B cell (primary cell): ENCODE measurements around the gene TALDO1. TPM values are rescaled to one million over a fixed set of nuclear protein-coding genes. Genes with fewer than 3 reads are reported as not detected.

ENCODE experiments used
- ATAC-seq: fragments of 200-7000 bp; cut with Tn5 transposase; one replicate; pipeline ENCODE4 v1.10.0; 2021; ENCODE audit warnings: low read depth, mild to moderate bottlenecking, moderate number of reproducible peaks, moderate library complexity
- CTCF ChIA-PET: fragments of 350-600 bp; sonication (Branson Sonifier 250); formaldehyde crosslinking; loops from one replicate; lab custom pipeline; 2021; ENCODE audit warnings: antibody characterized with exemption, inconsistent platforms; lab: Charles Lee
- POLR2A ChIA-PET: fragments of 350-600 bp; sonication (Branson Sonifier 250); formaldehyde crosslinking; loops from one replicate; lab custom pipeline; 2021; ENCODE audit warnings: antibody characterized with exemption; lab: Charles Lee
- DNase-seq: peaks from one replicate; pipeline ENCODE4 v3.0.0; 2013
- H2AFZ ChIP-seq: 2 replicates; pipeline ENCODE4 v1.6.1; 2012; ENCODE audit warnings: mild to moderate bottlenecking, low read depth, low read length; ENCODE audit not compliant: insufficient read depth, poor library complexity, severe bottlenecking
- H3K27ac ChIP-seq, 2 donors: 1 replicate in 1 of 2; 2 replicates in 1 of 2; pipeline ENCODE4 v1.5.1; 2012 to 2013; ENCODE audit warnings: low read length in 2 of 2, mild to moderate bottlenecking in 2 of 2, moderate library complexity in 1 of 2
- H3K27me3 ChIP-seq, 4 experiments: fragments of 200-600 bp in 1 of 4; sonication (generic) in 1 of 4; replicated peaks in 1 of 4; 1 replicate in 2 of 4; 2 replicates in 2 of 4; pipeline versions ENCODE4 v1.6.1 to v1.7.0; 2013 to 2016; ENCODE audit warnings: low read length in 3 of 4, mild to moderate bottlenecking in 2 of 4, mixed read lengths in 1 of 4, moderate library complexity in 1 of 4; ENCODE audit not compliant: insufficient read depth in 4 of 4, control insufficient read depth in 3 of 4; ENCODE audit errors: control extremely low read depth in 1 of 4
- H3K36me3 ChIP-seq, 2 experiments: replicated peaks in 1 of 2; 1 replicate in 1 of 2; 2 replicates in 1 of 2; pipeline versions ENCODE4 v1.6.1 to v1.7.1; 2013; ENCODE audit warnings: low read length in 1 of 2; ENCODE audit not compliant: insufficient read depth in 2 of 2, control insufficient read depth in 1 of 2; ENCODE audit errors: control extremely low read depth in 1 of 2, extremely low read depth in 1 of 2
- H3K4me1 ChIP-seq, 2 donors: fragments of 200-600 bp in 1 of 2; sonication (generic) in 1 of 2; 1 replicate in 1 of 2; 2 replicates in 1 of 2; pipeline versions ENCODE4 v1.5.1 to v1.6.1; 2013 to 2017; ENCODE audit warnings: low read length in 2 of 2; ENCODE audit not compliant: control insufficient read depth in 2 of 2, insufficient read depth in 2 of 2
- H3K4me2 ChIP-seq: replicated peaks from 2 replicates; pipeline ENCODE3; 2012; ENCODE audit warnings: mild to moderate bottlenecking, low read depth, low read length; ENCODE audit not compliant: poor library complexity, severe bottlenecking
- H3K4me3 ChIP-seq, 5 experiments: fragments of 200-600 bp in 1 of 5; sonication (generic) in 1 of 5; 1 replicate in 3 of 5; 2 replicates in 2 of 5; pipeline versions ENCODE4 v1.5.1 to v1.7.0; 2011 to 2016; ENCODE audit warnings: low read length in 4 of 5, mild to moderate bottlenecking in 4 of 5, low read depth in 2 of 5, control low read depth in 1 of 5, moderate library complexity in 1 of 5; ENCODE audit not compliant: insufficient read depth in 1 of 5; ENCODE audit errors: control extremely low read depth in 1 of 5, extremely low read depth in 1 of 5
- H3K79me2 ChIP-seq: fragments of 200-600 bp; sonication (generic); one replicate; pipeline ENCODE4 v1.6.0; 2016; ENCODE audit warnings: low read length; ENCODE audit not compliant: control insufficient read depth, insufficient read depth
- H3K9ac ChIP-seq: fragments of 200-600 bp; sonication (generic); 2 replicates; pipeline ENCODE4 v1.6.1; 2017; ENCODE audit warnings: mild to moderate bottlenecking, low read length, moderate library complexity
- H3K9me3 ChIP-seq, 3 donors: one replicate each; pipeline versions ENCODE4 v1.6.1 to v1.7.1; 2013; ENCODE audit warnings: low read length in 2 of 3; ENCODE audit not compliant: control insufficient read depth in 2 of 3, insufficient read depth in 1 of 3; ENCODE audit errors: control extremely low read depth in 1 of 3
- H4K20me1 ChIP-seq: 2 replicates; pipeline ENCODE4 v1.6.0; 2012; ENCODE audit warnings: mild to moderate bottlenecking, low read length; ENCODE audit not compliant: insufficient read depth, control insufficient read depth, poor library complexity, severe bottlenecking
- H3K27ac Mint-ChIP-seq: one replicate; pipeline ENCODE4 v1.8.0; 2021; ENCODE audit warnings: mixed read lengths
- H3K27me3 Mint-ChIP-seq: one replicate; pipeline ENCODE4 v1.8.0; 2021; ENCODE audit warnings: mixed read lengths
- H3K4me1 Mint-ChIP-seq: one replicate; pipeline ENCODE4 v1.8.0; 2021; ENCODE audit warnings: mixed read lengths
- H3K4me3 Mint-ChIP-seq: one replicate; pipeline ENCODE4 v1.8.0; 2021; ENCODE audit warnings: mixed read lengths
- H3K9me3 Mint-ChIP-seq: one replicate; pipeline ENCODE4 v1.8.0; 2022; ENCODE audit warnings: mixed read lengths; ENCODE audit not compliant: insufficient read depth
- CTCF ChIP-seq: fragments of 200-600 bp; IDR thresholded peaks from one replicate; pipeline ENCODE4 v1.8.0; 2022; ENCODE audit warnings: antibody characterized with exemption, mild to moderate bottlenecking
- EZH2 ChIP-seq: IDR thresholded peaks from 2 replicates; pipeline ENCODE4 v1.6.1; 2012; ENCODE audit warnings: borderline replicate concordance, low read depth, mild to moderate bottlenecking, moderate library complexity, low read length; ENCODE audit not compliant: insufficient read depth, poor library complexity, severe bottlenecking
- WGBS: methylation state at CpG from one replicate; pipeline ENCODE4 v1.1.5; 2013; ENCODE audit warnings: missing lambda C conversion rate; ENCODE audit not compliant: insufficient coverage; 5-methylcytosine and 5-hydroxymethylcytosine counted together
- intact Hi-C: fragments of 100-400 bp; cut with micrococcal nuclease; formaldehyde crosslinking; loops from one replicate; pipeline ENCODE4 v1.10.0; 2022
- polyA plus RNA-seq: library from polyadenylated mRNA; depleted of rRNA; stranded (reverse); fragments of >200 nt; gene quantifications from 2 replicates; pipeline ENCODE4 v1.2.3, GENCODE V29; 2012
- total RNA-seq, 2 donors: library from RNA; stranded (reverse); fragments of 120-200 nt in 1 of 2; gene quantifications; 1 replicate in 1 of 2; 2 replicates in 1 of 2; pipeline versions ENCODE4 v1.2.3 to v1.2.4, GENCODE V29; 2013 to 2022

The TALDO1 gene
- total and polyA plus RNA-seq, 2 donors (not counting 1 experiment from before 2014, with no cell fraction given) = 82.4 to 116 TPM

DNA sequence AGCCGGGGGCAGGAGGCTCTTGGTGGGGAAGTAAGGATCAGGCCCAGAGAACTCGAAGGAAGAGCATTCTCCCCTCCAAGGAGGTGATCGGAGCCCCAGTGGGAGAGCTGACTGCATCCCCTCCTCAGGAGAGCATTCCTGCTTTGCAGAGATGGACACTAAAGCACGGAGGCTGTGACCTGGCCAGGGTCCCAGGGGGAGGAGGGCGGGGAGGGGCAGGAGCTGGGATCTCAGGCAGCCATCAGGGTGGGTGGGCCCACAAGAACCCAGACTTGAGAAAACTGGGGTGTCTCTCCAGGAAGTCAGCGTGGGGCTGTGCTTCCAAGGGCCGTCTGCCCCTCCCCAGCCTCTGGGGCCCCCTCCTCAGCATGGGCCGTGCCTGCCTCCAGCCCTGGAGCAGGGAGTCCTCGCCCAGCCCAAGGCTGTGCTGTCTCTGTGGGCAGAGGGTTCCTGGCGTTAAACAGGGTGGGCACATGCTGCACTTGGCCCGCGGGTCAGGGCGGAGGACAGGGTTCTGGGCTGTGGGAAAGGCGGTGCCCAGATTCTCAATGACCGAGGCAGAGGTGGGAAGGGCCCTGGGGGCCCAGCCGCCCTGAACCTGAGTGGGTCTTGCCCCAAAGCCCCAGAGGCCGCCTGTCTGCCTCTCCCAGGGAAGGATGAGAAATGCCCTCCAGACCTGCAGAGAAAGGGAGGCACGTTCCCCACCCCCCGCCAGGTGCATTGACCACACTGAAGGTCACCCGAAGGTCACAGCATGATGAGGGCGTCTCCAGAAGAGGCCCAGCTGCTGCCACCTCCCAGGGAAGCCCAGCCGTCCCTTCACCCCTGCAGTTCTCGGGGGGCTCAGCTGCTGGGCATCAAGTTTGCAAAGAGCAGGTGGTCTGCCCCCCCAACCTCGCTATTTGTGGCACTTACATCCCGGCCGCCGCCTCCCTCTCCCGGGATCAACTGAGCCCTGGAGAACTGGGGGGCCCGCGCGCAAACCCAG, 42.0 kb downstream of the TALDO1 start:
- peaks cover 8% of the 10 kb centered on the region for H3K79me2 ChIP-seq
- intact Hi-C loops = no loop called here
- peak overlapping the region; percentile 37 for H3K4me2 ChIP-seq
- peaks cover 4% of the 10 kb centered on the region for H3K4me1 Mint-ChIP-seq
- H2AFZ ChIP-seq = no peak overlapping the region
- POLR2A ChIA-PET = no interaction called here
- no peak for DNase-seq
- H3K9me3 ChIP-seq = peaks cover 0 to 3% (median 0%) of the 10 kb centered on the region in 3 donors
- H3K27me3 Mint-ChIP-seq = no peaks in the 10 kb centered on the region
- WGBS = 52% methylated on average over 29 of the region's 31 CpGs
- ATAC-seq = no peak
- peaks cover 0 to 24% (median 5%) of the 10 kb centered on the region in 4 experiments for H3K27me3 ChIP-seq
- H3K4me1 ChIP-seq = peaks cover 10 to 20% of the 10 kb centered on the region in 2 donors
- H3K4me3 Mint-ChIP-seq = peak overlapping the region; percentile 16
- CTCF ChIA-PET = no interaction called here
- no peak overlapping the region for H3K27ac Mint-ChIP-seq
- H3K27ac ChIP-seq = no peak overlapping the region
- no peak overlapping the region for H3K9ac ChIP-seq
- H3K4me3 ChIP-seq = no peak overlapping the region
- H3K36me3 ChIP-seq = peaks cover 0 to 7% of the 10 kb centered on the region in 2 experiments
- TF ChIP-seq EZH2 = no peak
- TF ChIP-seq CTCF = no peak
- no peaks in the 10 kb centered on the region for H3K9me3 Mint-ChIP-seq
- peaks cover 37% of the 10 kb centered on the region for H4K20me1 ChIP-seq

DNA sequence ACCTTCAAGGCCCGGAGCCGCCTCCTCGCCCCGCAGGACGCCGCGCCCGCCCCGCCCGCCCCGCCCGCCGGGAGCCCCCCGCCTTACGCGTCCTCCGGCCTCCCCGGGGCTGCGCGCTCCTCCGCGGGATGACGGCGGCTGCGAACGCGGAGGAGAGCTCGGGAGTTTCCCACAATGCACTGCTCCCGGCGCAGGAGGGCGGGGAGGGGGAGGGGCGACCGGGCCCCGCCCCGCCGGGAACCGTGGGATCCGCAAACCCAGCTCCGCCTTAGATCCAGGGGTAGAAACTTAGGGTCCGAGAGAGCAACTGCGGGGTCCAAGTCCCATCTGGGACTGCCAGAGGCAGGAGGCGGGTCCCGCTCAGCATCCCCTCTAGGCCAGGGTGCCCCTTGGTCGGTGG, 42.7 kb downstream of the TALDO1 start, which contains the start of gene CEND1:
Gene CEND1, minus strand, starts transcription at position 148 of the 400 bp plus-strand sequence. CDS start 1,514 bp downstream, outside the sequence.
- peaks cover 15% of the 10 kb centered on the region for H3K79me2 ChIP-seq
- peaks cover 0 to 3% (median 0%) of the 10 kb centered on the region in 3 donors for H3K9me3 ChIP-seq
- H3K4me2 ChIP-seq = peak within 1 kb of the TSS; percentile 37
- H3K27ac ChIP-seq = no peak within 1 kb of the TSS
- intact Hi-C loops = loop anchor here (10.0 kb wide), 1 partner anchor 335 kb away; the partner anchor contains the start of gene PTDSS2
- 7% methylated on average over 41 of the region's 44 CpGs for WGBS
- ChIA-PET POLR2A (no interaction called here), CTCF (no interaction called here)
- H3K9ac ChIP-seq = no peak within 1 kb of the TSS
- H3K4me3 Mint-ChIP-seq = peak within 1 kb of the TSS; percentile 16
- no peak within 1 kb of the TSS for H2AFZ ChIP-seq
- H3K36me3 ChIP-seq = peaks cover 0 to 7% of the 10 kb centered on the region in 2 experiments
- TF ChIP-seq CTCF = no peak
- TF ChIP-seq EZH2 = no peak
- no peak within 1 kb of the TSS for H3K27ac Mint-ChIP-seq
- peaks cover 0 to 24% (median 5%) of the 10 kb centered on the region in 4 experiments for H3K27me3 ChIP-seq
- ATAC-seq (peak; percentile 62), DNase-seq (peak; percentile 54)
- peaks cover 10 to 21% of the 10 kb centered on the region in 2 donors for H3K4me1 ChIP-seq
- peaks cover 44% of the 10 kb centered on the region for H4K20me1 ChIP-seq
- H3K9me3 Mint-ChIP-seq = no peaks in the 10 kb centered on the region
- H3K4me3 ChIP-seq = no peak within 1 kb of the TSS
- peaks cover 6% of the 10 kb centered on the region for H3K4me1 Mint-ChIP-seq
- no peaks in the 10 kb centered on the region for H3K27me3 Mint-ChIP-seq
